Hematopoietic multipotent progenitor cell treated with erythropoietin and hydrocortisone succinate and interleukin-3 and kit ligand, for 4 days (in vitro differentiated cells): Measurements from ENCODE around the gene ASB8.
"Not testable (repeated sequence)": the region's sequence is repeated elsewhere in the genome, so short reads cannot be mapped to it uniquely, and the experiment has no call there.

Experiments
- DNase-seq: peaks from one replicate; pipeline ENCODE4 v3.0.0-alpha.2; 2015

Gene ASB8

DNA sequence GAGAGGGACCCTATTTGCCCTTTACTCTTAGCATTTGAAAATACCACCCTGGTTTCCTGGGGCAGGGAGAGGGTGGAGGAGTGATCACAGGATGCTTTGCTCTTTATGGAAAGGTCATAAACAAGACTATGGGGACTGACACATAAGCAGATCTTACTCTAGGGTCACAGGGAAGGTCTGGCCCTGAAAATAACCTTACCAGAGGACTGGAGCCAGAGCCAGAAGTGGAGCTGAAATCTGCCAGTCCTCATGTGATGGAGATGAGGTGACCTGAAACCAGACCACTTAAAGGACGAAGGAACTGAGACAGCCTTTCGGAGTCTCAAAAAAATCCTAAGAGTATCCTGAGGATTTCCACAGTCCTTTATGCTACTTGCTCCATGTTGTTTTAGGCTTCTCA, 25.8 kb downstream of the ASB8 start:
- no peak for DNase-seq

DNA sequence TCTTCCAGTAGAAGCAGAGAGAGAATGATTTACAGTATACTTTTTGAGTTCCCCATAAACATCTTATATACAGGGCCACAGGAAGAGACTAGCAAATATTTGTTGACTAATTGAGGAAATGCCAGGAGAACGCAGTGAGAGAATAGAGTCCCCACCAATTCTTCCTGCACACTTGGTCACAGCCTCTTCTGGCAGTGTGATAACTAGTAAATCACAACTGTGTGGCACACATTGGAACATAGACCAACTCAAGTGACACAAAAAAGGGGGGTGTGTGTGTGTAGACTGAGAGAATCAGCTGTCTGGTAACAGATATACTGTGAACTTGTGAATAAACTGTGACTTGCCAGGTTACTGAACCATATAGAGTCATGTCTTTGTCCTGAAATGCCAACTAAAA, 27.9 kb downstream of the ASB8 start:
- DNase-seq: no peak

DNA sequence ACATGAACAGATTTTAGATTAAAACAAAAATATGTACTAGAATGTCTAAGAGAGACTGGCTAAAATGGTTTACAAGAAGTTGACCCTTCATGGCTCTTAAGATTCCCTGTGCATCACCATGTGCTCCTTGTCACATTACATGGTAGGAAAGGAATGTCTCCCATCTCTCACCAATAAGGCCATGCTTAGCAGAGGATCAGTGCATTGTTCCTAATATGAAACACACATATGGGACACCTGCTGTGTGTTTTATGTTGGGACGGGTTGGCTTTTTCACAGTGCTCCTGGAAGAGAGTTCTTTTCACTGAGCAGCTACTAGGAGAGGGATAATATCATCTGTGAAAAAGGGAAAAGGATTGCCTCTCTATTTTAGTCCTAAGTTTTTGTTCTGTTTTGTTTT, 28.5 kb downstream of the ASB8 start:
- no peak for DNase-seq

DNA sequence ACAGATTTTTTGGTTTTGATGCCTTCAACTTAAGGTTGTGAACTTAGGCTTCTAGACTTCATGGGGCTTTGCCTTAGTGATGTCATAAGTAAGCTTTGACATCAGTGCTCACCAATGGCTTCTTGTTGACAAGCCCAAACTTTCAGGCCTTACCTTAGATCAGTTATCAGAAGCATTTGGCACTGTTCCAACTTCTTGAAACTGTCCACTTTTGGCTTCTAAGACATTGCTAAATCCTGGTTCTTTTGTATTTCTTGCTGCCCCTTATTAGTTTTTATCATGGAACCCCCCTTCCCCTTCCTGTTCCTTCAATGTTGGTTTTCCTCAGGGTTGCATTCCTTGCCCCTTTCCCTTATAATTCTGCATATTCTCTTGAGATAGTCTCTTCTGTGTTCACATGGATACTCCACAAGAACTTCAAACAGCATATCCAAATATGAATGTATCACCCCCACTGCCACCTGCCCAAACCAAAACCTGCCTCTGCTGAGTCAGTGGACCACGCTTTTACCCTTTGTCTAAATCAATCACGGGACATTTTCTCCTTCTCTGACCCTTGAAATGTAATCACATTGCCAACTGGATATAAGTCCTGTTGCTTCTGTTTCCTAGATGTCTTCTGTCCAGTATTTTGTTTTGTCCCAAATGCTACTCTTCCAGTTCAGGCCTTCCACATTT, 30.2 kb downstream of the ASB8 start:
- no peak for DNase-seq

DNA sequence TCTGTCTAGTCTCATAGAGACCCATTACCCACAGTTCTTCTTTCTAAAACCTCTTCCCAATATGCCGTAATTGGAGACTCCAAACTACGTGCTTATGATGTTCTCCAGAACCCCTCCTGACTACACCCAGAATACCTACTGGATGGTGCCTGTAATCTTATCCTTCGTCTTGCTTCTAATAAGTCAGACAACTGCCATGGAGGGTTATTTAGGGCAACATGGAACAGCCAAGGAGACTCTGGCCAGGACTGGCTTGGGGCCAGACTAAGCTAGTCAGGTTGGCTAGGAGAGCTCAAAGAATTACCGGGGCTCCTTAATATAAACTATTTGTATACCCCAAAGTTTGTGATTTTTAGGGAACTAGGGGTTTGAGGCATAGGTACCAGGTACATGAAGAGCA, 31.3 kb downstream of the ASB8 start:
- no peak for DNase-seq

DNA sequence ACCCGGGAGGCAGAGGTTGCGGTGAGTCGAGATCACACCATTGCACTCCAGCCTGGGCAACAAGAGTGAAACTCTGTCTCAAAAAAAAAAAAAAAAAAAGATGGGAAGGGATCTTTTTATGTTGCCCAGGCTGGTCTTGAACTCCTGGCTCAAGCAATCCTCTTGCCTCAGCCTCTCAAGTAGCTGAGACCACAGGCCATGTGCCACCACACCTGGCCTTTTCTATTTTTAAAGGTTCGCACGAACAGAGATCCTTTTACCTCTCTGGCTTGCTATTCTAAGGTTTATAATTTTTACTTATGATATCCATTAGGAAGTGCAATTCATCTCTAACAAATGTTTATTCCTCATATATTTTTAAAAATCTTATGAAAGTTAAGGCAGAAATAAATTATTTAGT, 31.8 kb downstream of the ASB8 start:
- not testable (repeated sequence) for DNase-seq

DNA sequence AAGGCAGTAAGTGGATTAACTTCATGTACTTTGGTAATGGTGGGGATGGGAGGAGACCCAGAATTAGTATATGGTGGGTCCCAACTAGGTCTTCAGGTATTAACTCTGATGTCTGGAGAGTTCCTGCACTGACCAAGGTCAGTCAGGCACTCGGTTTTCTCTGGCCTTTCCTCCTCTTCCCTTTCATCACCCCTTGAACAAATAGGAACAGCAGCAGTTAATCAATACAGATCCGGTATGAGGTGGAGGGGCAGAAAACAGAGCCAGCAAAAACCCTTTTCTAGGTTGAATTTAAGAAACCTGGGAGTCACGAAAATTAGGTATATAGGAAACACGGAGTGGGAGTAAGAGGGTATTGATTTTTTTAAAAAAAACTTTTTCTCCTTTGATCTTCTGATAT, 34.1 kb downstream of the ASB8 start:
- DNase-seq: no peak

DNA sequence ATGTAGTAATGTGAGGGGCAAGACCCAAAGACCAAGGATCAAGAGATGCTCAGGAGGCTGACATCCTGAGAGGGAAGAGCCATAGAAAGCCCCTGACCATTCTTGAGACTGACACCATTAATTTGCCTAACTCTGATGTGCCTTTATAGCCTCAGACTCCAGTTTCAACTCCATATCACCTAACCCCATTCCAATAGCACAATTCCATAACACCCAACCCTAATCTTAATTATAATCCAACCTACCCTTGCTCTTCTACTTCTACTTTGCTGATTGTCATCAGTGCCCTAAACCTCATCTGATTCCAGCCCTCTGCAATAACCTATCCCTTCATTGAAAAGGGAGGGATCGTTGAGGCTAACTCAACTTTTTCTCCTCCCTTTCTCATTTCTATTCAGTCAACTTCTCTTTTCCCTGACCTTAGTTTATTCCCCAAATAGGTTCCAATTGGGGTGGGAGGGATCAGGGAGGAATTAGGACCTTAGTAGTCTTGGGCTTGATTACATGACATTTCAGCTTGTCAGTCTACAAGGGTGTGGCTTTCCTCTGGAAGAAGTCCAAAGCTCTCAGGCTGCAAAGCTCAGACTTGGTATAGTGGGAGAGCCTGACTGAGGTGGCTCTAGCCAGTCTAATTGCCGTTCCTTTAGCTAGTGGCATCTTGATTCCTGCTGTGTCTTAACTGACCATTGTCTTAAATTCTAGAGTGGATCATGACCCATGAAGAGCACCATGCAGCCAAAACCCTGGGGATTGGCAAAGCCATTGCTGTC, 35.1 kb downstream of the ASB8 start:
- DNase-seq: peak; percentile 66

DNA sequence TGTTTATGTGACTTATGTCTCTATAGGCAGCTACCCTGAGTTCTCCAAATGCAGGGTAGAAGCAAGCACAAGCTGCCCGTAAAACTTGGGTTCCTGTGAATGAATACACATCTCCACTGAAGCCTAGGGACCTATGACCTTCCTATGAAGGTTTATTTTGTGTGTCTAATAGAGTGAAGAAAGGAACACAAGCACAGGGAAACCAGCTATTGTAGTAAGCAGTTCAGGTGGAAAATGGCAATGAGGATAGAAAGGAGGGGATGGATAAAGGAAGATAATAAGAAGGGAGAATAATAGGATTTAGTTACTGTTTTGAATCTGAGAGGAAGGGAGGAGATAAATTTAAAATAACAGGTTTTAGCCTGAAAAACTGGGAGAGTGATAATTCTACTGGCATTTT, 35.8 kb downstream of the ASB8 start:
- no peak for DNase-seq

DNA sequence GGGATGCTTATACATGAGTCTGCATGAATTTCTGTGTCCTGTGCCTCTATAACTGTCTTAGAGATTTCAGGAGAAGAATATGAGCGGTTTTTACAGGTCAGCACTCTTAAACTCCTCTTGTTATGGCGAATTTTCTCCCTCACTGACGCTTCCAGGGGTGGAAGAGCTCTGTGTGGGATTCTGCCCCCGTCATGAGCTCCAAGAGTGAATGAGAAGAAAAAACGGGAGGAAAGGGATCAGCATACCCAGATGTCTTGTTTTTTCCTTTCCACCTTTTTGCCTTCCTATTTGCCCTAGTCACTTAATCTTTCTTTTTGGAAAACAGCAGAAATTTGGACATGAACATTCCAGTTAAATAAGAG, 37.5 kb downstream of the ASB8 start:
- DNase-seq: no peak

DNA sequence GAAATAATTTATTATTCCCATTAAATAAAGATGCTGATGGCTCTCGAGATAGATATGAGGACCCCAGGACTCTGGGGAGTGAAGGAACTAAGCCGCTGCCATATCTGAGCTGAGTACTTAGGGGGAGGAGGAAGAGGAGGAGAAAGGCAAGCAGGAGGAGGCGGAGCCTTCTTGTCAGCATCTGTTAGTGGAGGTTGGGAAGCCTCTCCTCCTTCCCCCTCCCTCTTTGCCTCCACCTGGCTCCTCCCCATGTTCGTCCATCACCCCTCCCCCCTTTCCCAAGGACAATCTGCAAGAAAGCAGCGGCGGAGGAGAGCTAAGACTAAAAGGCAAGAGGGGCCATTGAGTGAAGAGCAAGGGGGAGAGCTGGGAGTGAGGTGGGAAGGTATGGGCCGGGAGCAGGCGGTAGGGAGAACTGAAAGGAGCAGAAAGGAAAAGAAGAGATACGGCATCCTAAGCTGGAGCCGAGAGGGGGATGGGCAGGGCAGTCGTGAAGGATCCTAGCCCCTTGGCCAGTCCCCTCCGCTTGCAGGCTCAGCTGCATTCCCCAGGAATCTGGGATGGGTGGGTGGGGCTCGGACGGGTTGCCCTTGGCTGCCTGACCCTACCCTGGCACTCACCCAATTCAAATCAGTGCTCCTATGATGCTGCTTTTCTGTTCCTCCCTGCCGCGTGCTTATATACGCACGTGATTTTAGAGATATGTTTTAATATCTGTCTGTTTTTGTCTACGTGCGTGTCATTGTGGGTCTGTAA, 38.1 kb downstream of the ASB8 start, which contains the start of gene PFKM:
Gene PFKM (plus strand): TSS at position 287 of the 756 bp plus-strand sequence. CDS start 3,411 bp downstream, outside the sequence.
- peak; percentile 93 for DNase-seq

DNA sequence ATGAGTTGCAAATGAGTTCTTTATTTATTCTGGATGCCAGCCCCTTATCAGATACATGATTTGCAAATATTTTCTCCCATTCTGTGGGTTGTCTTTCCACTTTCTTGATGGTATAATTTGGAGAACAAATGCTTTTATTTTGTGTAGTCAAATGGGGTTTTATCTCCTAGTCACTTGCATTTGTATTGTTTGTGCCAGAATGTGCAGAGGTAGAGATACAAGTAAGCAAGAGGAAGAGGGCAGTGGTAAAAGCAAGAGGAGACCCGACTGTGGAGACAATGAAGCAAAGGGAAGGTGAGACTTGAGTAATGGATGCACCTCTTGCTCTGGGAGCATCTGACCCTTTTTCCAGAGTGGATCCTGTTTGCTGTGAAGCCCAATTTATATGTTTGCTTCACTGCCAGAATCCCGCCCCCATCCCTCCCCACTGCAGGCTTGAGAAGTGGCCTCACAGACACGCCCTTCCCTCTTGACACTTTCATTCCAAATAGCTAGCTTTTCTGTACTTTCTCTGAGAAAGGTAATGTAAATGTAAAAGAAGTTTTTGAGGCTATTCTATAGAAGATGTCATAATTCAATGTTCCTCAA, 38.9 kb downstream of the ASB8 start:
- DNase-seq: peak; percentile 54

DNA sequence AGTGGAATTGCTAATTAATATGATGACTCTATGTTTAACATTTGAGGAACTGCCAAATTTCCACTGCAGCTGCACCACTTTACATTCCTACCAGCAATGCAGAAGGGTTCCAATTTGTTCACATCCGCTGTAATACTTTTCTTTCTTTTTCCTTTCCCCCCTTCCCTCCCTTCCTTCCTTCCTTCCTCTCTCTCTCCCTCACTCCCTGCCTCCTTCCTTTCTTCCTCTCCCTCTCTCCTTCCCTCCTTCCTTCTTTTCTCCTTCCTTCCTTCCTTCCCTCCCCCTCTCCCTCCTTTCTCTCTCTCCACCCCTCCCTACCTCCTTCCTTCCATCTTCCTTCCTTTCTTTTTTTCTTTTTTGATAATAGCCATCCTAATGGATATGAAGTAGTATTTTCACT, 41.4 kb downstream of the ASB8 start:
- DNase-seq: no peak

DNA sequence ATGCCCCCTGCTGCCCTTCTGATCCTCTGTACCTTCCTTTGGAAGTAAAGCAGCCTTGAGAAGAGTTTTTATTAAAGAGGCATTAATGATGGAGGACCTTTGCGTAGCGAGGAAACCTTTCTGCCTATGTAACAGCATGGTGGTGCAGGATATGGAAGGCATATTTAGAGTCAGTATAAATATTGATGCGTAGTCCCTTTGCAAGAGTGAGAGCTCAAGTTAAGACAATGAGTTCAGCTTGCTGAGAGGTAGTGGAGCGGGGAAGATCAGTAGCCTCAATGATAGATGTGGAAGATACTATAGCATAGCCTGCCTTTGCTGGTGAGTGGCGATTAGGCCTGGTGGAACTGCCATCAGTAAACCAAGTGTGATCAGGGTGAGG, 46.0 kb downstream of the ASB8 start:
- not testable (repeated sequence) for DNase-seq

DNA sequence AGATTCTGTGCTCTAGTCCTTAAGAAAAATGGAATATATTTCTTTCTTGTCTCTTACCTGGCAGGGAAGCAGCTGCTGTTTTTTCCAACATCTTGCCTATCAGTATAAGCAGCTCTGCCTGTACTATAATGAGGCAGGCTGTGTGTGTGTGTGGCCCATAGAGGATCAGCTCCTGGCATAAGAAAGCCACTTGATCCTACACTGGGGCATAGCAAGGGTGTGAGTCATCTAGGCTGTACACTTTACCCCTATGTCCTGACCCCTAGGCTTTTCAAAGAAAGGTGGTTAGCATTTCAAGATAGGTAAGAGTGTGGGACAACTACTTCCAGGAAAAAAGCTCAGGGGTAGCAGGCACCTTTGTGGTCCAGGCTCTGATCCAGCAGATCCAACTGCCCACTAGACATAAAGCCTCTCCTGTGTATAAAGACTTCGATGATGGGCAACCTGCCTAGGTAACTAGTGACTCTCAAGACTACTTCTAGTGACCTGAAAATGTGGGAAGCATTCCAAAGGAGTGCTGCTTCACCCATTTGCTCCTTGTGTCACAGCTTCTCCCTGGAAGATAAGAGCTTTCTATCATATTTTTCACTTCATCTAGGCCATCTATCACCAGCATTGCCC, 46.5 kb downstream of the ASB8 start:
- no peak for DNase-seq

DNA sequence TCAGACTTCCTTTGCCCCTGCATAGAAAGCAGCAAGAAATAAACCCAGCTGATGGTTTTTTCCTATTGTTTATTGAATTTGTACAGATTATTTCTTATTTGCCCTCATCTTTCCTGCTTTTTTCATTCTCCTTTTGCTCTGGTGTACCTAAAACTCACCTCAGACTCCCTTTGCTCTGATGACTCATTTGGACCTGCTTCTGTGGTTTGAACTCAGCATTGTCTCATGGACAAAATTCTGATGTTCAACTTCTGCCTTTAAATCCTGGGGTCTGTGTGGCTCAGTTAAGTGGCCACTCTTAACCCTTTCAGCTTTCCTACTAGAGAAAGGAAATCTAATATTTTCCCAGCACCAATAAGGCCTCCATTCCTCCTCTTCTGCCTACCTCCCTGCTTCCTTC, 47.9 kb downstream of the ASB8 start:
- no peak for DNase-seq

DNA sequence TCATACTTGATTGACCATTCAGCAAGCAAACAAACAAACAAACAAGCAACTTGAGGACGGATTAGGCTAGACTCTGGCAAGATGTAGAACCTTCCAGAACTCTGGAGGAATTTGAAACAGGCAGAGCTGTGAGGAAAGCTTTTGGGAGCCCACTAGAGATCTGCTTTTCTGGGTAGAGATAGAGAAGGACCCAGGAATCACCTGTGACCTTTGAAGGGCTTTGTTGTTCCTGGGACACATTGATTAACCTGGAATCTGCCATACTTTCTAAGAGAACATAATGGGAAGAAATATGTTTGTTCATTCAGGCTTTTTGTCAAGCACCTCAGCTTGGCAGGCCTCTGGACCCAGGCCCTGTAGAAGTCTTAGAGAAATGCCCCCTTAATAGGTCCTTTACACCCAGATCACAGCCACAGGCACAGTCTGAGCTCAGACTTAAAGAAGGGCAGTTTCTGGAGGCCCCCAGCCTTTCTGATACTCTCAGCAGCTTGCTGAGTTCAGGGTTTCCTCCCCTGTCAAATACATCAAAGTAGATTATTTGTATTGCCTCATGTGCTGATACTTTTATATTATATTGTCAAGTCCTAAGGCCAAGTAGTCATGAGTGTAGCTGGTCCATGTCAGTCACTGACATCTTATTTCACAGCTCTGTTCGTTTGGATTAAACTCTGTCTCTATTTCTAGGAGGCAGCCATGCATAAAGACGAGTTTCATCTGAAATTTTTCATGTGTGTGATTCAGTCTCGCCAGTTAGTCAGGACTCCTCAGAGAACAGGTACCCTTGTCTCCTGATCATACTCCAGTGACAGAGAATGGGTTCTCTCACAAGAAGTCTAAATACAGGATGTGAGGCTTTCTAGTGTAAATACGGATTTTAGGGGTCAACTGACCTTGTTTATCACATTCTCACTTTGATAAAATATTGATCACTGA, 50.4 kb downstream of the ASB8 start:
- no peak for DNase-seq

DNA sequence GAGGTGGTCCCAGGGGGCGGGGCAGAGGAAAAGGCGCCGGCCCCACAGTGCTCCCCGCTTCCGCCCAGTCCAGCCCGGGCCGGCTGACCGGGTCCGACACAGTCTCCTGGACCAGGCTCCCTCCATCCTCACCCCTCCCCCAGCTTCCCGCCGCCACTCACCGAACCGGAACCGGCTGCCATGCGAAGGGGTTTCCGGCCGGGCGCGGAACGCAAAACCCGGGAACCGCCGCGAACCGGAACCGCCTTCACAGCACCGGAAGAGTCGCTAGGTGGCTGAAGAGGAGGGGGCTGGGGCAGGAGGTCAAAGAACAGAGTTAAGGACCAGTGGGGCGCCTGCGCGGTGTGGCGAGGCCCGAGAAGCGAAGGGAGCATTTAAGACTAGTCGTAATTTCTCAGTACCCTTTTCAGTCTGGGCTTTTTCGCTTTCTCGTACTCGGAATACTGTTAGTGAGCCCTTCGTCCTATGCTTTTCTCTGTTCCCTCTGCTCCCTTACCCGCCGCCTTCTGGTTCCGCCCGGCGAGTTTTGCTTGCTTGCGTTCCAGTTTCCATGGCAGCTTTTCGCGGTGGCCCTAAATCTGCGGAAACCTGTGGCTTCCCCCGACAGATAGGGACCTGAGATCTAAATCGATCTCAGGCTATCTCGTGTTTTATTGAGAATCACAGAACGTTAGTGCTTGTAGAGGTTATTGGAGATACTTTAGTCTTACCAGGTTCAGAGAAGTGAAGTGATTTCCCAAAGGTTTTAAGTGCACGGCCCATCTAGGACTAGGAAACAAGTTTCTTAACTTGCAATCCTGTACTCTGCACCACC, 51.2 kb downstream of the ASB8 start, which contains the start of gene SENP1:
Gene SENP1 (minus strand): TSS at position 213 of the 814 bp plus-strand sequence. CDS start 4,607 bp downstream, outside the sequence.
- peak; percentile 95 for DNase-seq

DNA sequence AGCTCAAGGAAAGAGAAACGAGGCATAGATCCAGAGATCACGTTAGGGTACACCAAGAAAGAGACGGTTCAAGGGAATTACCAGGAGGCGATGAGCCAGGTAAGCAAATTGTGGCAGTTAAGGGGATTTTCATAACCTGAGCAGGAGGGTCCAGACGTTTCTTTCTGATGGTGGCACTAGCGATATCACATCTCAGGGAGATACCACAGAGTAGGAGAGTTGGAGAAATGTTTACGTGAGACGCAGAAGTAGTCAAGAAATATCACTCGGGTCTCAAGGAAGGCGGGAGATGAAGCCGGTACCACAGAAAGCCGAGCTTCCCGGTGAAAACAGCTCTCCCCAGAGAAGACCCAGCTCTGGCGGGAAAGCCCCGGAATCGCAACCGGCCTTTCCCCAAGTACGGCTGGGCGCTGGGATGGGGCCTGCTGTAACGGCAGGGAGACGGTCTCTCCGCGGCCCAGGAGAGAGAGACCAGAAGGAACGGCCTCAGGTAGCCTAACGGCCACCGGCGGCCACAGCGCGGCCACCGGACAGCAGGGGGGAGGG, 51.9 kb downstream of the ASB8 start:
- peak; percentile 51 for DNase-seq

DNA sequence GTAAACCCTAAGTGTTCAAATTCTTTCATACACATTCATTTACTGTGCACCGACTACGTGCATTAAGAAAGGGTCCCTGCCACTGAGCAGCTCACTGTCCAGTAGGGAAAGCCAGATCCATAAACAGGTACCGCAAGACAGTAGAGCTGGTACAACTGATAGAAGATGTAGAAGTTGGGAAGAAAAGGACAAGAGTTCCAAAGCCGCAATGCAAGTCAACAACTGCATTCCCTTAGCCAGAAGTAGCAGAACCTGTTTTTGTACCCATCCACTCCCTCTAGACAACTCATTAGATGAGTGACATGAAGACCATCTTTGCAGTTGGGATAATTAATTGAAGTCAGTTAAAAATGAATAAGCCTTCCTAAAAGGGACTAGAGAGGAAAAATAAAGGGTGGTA, 52.8 kb downstream of the ASB8 start:
- DNase-seq: peak; percentile 7
